22Rv1 (cell line): ENCODE measurements around the gene ABCC6.
"Not testable (repeated sequence)": the region's sequence is repeated elsewhere in the genome, so short reads cannot be mapped to it uniquely, and the experiment has no call there.

Experiments
- H3K27ac ChIP-seq: fragments of 450-650 bp; 2 replicates; pipeline ENCODE4 v1.5.1; 2017
- CTCF ChIP-seq: fragments of 450-650 bp; IDR thresholded peaks from 2 replicates; pipeline ENCODE4 v1.5.1; 2017; ENCODE audit warnings: mild to moderate bottlenecking

The ABCC6 gene

DNA sequence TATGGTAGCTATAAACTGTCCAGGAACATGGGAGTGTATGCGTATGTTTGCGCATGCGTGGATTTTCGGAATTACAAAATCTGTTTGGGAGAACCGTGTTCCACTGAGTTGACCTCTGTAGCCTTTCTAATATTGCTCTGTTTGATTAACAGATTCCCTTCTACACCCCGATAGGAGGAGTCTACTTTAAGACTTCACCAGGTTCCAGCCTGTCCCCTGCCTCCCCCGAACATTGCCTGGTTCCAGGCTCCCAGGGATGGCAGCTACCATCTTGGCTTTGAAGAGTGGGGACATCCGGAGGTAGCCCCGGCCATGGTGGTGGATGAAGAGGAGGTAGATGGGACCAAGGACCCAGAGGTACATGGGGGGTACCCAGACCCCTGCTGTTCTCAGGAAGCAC lies 1.9 kb downstream of the ABCC6 start:
- H3K27ac ChIP-seq: not testable (repeated sequence)

DNA sequence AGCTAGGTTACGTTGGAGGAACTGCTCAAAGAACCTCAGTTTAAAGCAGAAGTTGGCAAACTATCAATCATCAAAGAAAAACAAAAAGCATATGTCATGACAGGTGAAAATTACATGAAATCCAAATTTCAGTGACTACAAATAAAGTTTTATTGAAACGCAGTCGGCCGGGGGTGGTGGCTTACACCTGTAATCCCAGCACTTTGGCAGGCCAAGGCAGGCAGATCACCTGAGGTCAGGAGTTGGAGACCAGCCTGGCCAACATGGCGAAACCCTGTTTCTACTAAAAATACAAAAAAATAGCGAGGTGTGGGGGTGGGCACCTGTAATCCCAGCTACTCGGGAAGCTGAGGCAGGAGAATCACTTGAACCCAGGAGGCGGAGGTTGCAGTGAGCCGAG lies 2.8 kb downstream of the ABCC6 start:
- H3K27ac ChIP-seq: not testable (repeated sequence)

DNA sequence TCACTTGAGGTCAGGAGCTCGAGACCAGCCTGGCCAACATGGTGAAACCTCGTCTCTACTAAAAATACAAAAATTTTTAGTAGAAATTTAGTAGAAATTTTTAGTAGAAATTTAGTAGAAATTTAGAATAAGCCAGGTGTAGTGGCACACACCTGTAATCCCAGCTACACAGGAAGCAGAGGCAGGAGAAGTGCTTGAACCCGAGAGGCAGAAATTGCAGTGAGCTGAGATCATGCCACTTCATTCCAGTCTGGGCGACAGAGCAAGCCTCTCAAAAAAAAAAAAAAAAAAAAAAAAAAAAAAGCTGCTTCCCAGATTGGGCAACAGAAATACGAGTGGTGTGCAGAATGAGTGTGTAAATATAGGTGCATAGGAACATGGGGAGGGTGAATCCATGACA lies 4.5 kb downstream of the ABCC6 start:
- not testable (repeated sequence) for H3K27ac ChIP-seq

DNA sequence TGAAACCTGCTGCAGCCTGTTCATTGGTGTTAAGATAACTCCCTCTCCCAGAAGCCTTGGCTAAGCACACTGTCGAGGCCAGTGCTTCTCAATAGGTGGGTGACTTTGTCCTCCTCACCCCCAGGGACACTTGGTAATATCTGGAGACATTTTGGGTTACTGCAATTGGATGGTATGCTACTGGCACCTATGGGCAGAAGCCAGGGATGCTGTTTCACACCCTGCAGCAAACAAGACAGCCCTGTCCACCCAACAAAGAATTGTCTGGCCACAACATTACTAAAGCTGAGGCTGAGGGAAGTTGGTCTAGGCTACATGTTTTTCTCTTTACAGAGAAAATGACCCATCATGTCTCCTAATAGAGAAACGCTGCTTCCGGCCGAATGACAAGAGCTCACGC lies 4.9 kb downstream of the ABCC6 start:
- not testable (repeated sequence) for H3K27ac ChIP-seq

- H3K27ac ChIP-seq: not testable (repeated sequence)
These were observed 9.4 kb downstream of the ABCC6 start for GRCh38 chr16:16213863-16214293.

- H3K27ac ChIP-seq: not testable (repeated sequence)
These were observed 11.9 kb downstream of the ABCC6 start for GRCh38 chr16:16211404-16211803.

DNA sequence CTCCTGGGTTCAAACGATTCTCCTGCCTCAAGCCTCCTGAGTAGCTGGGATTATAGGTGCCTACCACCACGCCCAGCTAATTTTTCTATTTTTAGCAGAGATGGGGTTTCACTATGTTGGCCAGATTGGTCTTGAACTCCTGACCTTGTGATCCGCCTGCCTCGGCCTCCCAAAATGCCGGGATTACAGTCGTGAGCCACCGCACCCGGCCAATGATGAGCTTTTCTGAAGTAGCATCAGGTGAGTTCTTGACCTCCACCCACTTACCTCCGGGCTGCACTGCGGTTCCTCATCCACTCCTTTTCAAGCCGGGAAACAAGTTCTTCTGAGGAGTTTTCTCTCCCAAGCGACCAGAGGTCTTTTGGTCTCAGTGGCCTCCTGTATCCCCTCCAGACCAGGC lies 14.8 kb downstream of the ABCC6 start:
- H3K27ac ChIP-seq: not testable (repeated sequence)

- H3K27ac ChIP-seq: not testable (repeated sequence)
These were observed 15.4 kb downstream of the ABCC6 start for GRCh38 chr16:16207787-16208334.

DNA sequence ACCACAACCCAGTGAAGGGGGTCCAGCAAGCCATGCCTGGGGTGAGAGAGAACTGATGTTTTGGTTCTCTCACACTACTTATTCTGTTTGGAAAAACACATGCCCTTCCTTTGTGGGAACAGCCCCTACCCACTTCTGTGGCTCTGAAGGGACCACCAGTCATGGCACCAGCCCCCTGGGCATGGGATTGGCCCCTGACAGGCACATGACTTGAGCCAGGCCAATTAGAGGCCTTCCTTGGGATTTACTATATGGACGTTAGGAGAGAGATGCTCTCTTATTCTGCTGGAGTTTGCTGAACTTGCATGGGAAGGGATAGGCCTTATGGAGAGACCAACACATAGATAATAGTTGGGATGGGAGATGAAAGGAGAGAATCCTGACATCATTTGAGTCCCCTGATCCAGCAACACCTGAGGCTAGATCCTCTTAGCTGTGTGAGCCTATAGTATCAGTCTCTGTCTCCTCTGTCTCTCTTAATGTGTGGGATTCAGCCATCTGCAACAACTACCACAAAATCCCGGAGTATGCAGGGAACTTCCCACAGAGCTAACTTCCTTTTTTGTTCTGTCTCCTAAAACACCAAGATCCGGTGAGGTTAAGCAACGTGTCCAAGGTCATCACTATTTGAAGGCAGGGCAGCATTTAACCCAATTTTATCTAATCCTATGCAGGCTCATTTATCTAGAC lies 16.1 kb downstream of the ABCC6 start:
- not testable (repeated sequence) for H3K27ac ChIP-seq

DNA sequence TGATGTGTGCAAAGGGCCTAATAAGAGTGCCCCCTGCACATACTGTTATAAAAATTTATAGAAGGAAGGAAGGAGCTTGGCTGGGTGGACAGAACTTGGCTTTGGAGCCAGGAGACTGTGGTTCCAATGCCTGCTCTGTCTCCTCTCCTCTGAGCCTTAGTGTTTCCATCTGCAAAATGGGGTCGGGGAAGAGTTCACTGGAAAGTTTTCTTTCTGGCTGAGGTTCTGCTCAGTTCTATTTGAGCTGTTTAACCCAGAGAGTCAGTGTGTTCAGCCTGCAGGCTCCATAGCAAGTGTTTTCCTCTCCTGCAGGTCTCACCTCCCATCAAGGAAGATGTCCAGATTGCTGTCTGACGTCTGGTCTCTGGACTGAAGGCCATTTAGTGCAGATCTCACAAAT lies 17.4 kb downstream of the ABCC6 start:
- H3K27ac ChIP-seq: not testable (repeated sequence)

DNA sequence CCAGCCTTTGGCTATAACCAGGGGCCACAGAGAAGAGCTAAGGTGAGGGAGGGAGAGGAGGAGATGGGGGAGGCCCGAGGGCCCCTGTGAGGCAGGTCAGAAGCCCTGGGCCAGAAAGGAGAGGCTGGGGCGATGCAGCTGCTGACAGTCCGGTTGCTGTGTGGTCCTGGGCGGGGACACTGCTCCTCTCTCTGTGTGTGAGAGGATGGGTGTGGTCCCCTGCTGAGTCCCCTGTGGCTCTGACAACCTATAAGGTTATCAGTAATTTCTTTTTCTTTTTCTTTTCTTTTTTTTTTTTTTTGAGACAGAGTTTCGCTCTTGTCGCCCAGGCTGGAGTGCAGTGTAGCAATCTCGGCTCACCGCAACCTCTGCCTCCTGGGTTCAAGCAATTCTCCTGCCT lies 18.7 kb downstream of the ABCC6 start:
- H3K27ac ChIP-seq: not testable (repeated sequence)

- not testable (repeated sequence) for H3K27ac ChIP-seq
These were observed 19.8 kb downstream of the ABCC6 start for GRCh38 chr16:16203494-16203893.

DNA sequence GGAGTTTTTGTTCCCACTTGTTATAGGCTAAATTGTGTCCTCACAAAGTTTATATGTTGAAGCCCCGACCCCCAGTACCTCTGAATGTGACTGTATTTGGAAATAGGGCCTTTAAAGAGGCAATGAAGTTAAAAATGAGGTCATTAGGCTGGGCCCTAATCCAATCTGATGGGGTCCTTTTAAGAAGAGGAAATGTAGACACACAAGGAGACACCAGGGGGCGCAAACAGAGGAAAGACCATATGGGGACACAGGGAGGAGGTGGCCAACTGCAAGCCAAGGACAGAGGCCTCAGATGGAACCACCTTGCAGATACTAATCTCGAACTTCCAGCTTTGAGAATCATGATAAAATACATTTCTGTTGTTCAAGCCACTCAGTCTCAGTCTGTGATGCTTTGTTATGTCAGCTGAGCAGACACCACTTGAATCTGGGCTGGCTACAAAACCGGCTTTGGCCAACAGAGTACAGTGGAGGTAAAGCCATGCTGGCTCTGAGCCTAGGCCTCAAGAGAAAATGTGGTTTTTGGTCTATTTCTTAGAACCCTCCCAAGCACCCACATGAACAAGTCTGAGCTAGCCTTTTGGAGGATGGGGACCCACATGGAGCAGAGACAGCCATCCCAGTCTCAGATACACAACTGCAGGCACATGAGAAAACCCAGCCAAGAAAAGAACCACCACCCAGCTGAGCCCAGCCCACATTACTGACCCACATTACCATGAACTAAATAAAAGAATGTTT lies 20.7 kb downstream of the ABCC6 start:
- H3K27ac ChIP-seq: not testable (repeated sequence)
- TF ChIP-seq CTCF: peak; percentile 54

DNA sequence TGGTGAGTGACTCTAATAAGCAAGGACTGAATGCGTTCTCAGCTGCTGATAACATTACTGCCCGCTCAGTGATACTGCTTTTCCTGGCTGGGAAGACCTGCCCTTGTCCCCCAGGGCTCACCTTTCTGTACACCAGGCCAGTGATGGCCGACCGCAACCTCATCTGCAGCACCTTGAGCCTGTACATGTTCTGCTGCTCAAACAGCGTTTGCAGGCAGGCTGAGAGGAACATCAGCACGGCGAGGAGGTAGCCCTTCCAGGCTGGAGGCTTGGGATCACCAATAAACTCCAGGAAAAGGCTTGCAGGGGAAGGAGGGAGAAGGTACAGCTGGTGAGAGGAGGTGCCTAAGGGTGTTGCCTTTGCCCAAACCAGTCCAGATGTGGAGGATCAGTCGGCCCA lies 21.4 kb downstream of the ABCC6 start:
- H3K27ac ChIP-seq: not testable (repeated sequence)

DNA sequence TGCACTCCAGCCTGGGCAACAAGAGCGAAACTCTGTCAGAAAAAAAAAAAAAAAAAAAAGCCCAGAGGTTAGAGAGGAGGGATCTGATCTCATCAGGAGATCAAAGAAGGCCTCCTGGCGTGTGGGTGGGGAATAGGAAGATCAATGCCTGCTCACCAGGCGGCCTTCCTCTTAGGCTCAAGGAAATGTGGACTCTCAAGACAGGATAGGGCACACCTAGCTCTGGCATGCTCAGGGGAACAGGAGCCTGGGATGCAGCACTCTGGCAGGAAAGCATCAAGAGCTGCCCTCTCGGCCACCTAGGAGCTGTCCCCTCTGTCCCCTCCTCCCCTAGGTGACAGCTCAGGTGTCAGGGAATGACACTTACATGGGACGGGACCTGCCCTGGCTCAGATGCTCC lies 22.9 kb downstream of the ABCC6 start:
- H3K27ac ChIP-seq: not testable (repeated sequence)

DNA sequence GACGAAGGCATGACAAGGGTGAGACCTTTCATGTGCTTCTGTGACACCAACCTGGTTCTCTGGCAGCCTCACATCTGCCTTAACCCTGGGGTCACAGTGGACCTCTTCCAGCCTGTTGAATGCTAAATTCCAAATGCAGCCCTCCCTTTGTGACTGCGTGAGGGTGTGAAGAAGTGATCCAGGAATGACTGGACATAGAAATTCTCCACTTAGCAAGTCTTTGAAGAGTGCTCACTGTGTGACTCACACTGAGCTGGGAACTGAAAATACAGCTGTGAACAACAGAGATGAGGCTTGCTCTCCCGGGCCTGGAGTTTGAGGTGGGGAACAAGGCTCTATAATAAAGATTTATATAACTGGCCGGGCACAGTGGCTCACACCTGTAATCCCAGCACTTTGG lies 23.9 kb downstream of the ABCC6 start:
- H3K27ac ChIP-seq: not testable (repeated sequence)
